ENCODE measurements around the gene ATP4B. TPM values are rescaled to one million over a fixed set of nuclear protein-coding genes. Genes with fewer than 3 reads are reported as not detected.
"Not testable (repeated sequence)": the region's sequence is repeated elsewhere in the genome, so short reads cannot be mapped to it uniquely, and the experiment has no call there.

The ATP4B gene
- total and polyA plus RNA-seq, 11 donors: not detected

DNA sequence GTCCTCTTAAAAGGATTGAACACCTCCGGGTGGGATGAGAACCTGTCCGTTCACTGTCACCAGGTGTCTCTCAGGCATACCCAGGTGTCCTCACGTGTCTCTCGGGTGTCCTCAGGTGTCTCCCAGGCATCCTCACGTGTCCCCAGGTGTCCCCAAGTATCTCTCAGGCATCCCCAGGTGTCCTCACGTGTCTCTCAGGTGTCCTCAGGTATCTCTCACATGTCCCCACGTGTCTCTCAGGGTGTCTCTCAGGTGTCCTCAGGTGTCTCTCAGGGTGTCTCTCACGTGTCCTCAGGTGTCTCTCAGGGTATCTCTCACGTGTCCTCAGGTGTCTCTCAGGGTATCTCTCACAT lies 33.8 kb downstream of the ATP4B start:
- 92 to 97% (median 95%) methylated on average over 9 of the region's 9 CpGs for WGBS, 4 donors
- no peak for ATAC-seq
- no peak overlapping the region for H3K4me3 ChIP-seq
- H3K4me1 ChIP-seq: no peaks in the 10 kb centered on the region
- H3K36me3 ChIP-seq: peaks cover 0 to 26% (median 7%) of the 10 kb centered on the region in 9 donors
- no peak for TF ChIP-seq POLR2A (IDR thresholded peaks at IDR 0.05)
- TF ChIP-seq, protein P1, sequence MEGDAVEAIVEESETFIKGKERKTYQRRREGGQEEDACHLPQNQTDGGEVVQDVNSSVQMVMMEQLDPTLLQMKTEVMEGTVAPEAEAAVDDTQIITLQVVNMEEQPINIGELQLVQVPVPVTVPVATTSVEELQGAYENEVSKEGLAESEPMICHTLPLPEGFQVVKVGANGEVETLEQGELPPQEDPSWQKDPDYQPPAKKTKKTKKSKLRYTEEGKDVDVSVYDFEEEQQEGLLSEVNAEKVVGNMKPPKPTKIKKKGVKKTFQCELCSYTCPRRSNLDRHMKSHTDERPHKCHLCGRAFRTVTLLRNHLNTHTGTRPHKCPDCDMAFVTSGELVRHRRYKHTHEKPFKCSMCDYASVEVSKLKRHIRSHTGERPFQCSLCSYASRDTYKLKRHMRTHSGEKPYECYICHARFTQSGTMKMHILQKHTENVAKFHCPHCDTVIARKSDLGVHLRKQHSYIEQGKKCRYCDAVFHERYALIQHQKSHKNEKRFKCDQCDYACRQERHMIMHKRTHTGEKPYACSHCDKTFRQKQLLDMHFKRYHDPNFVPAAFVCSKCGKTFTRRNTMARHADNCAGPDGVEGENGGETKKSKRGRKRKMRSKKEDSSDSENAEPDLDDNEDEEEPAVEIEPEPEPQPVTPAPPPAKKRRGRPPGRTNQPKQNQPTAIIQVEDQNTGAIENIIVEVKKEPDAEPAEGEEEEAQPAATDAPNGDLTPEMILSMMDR (IDR thresholded peaks at IDR 0.05): no peak
- no peaks in the 10 kb centered on the region for H3K27me3 ChIP-seq
- no peaks in the 10 kb centered on the region for H3K9me3 ChIP-seq
- intact Hi-C loops (cut with DNase I): no loop called here
- H3K27ac ChIP-seq: no peak overlapping the region
- DNase-seq: peak in 1 of 5 donors; percentile 13

DNA sequence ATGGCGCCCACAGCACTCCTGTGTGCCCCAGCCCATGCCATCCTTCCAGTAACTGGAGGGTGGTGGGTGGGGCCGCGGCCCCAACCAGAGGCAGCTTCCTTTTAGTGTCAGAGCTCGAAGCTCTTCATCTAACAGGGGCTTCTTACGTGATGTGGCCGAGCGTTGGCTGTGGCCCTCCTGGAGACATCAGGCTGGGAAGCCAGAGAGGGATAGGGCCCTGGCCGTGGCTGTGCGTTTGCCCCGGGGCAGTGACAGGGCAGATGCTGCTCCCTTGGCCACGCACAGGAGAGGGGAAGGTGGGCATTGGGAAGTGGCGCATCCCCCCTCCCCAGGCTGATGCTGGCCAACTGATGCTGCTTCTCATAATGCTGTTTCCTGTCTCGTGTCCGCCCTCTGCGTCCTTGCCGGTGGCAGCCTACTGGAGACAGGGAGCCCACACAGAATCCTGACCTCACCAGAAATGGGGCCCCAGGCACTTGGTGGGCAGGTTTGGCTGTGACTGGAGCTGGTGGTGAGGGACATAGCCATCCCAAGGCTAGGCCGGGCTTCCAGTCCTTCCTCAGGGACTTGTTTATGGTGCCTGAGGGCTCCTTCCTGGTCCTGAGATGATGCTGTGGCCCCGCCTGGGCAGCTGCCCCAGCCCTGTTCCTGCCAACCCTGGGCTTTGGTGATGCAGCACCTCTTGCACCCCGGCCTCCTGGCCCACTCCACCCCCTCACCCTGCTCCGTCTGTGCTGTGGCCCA lies 34.3 kb downstream of the ATP4B start:
- H3K4me3 ChIP-seq: no peak overlapping the region
- H3K36me3 ChIP-seq: peaks cover 0 to 22% (median 7%) of the 10 kb centered on the region in 9 donors
- WGBS, 4 donors: 89 to 97% (median 95%) methylated on average over 14 to 20 of the region's 20 CpGs
- no peaks in the 10 kb centered on the region for H3K9me3 ChIP-seq
- DNase-seq (peak in 1 of 5 donors; percentile 46), ATAC-seq (peak in 1 of 4 donors; percentile 29)
- H3K27ac ChIP-seq: no peak overlapping the region
- TF ChIP-seq POLR2A (IDR thresholded peaks at IDR 0.05): no peak
- TF ChIP-seq, protein P1 (IDR thresholded peaks at IDR 0.05): no peak
- H3K4me1 ChIP-seq: no peaks in the 10 kb centered on the region
- intact Hi-C loops (cut with DNase I): no loop called here
- no peaks in the 10 kb centered on the region for H3K27me3 ChIP-seq

DNA sequence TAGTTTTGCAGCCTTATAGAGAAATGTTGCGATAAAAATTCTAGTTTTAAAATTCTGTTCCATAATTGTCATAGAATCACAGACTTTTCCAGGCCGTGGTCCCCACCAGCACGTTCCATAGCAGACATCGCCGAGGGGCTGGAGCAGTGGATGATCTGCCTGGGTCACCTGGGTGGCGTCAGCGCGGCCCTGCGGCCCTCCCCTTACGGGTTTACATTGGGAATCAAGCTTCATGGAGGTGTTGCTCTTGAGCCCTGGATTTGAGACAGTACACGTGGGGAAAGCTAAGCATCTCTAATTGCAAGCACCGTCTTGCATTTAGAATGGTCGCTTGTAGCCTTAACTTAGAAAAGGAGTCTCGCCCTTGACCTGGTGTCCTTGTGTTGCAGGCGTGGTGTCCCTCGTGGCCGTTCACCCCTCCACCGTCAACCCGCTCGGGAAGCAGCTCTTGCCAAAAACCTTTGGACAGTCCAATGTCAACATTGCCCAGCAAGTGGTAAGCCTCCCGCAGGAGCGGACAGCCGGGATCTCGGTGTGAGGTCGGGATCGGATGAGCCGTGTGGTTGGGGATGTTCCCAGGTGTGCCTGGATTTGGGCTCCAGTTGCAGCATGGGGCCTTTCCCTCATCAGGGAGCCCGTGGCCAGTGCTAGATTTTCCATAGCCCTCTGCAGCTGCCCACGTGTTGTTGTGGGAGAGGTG lies 35.1 kb downstream of the ATP4B start:
- Histone ChIP-seq H3K36me3 (peaks cover 0 to 17% (median 7%) of the 10 kb centered on the region in 9 donors), H3K27me3 (no peaks in the 10 kb centered on the region), H3K27ac (no peak overlapping the region), H3K9me3 (no peaks in the 10 kb centered on the region), H3K4me1 (no peaks in the 10 kb centered on the region), H3K4me3 (no peak overlapping the region)
- 93 to 96% (median 95%) methylated on average over 27 to 29 of the region's 29 CpGs for WGBS, 4 donors
- DNase-seq (peak in 1 of 5 donors; percentile 42), ATAC-seq (peak in 1 of 4 donors; percentile 25)
- TF ChIP-seq, protein P1 (IDR thresholded peaks at IDR 0.05): no peak
- TF ChIP-seq POLR2A (IDR thresholded peaks at IDR 0.05): no peak
- intact Hi-C loops (cut with DNase I): no loop called here

DNA sequence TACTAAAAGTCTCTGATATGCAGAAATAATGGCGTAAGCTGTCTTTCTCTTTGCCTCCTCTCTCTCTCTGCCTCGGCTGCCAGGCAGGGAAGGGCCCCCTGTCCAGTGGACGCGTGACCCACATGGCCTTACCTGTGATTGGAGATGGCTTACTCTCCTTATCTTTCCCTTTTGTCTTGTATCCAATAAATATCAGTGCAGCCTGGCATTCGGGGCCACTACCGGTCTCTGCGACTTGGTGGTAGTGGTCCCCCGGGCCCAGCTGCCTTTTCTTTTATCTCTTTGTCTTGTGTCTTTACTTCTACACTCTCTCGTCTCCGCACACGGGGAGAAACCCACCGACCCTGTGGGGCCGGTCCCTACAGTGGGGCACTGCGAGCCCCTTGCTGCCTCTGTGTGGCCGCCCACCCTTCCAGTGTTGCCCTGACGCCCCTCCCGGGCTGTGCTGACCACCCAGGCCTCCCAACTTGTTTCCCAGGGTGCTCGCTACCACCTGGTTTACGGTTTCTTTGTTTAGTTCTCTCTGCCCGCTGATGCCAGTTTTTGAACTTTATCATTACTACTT lies 35.9 kb downstream of the ATP4B start:
- not testable (repeated sequence) for H3K9me3 ChIP-seq, ATAC-seq
- DNase-seq: peak in 1 of 5 donors; percentile 36

More for the DNA sequence above, 35.9 kb downstream of the ATP4B start:
- H3K4me1 ChIP-seq; H3K27me3 ChIP-seq; intact Hi-C loops (cut with DNase I); H3K4me3 ChIP-seq; H3K27ac ChIP-seq: not testable (repeated sequence)
- peaks cover 0 to 17% (median 7%) of the 10 kb centered on the region in 9 donors for H3K36me3 ChIP-seq
- 95 to 98% (median 96%) methylated on average over 20 of the region's 20 CpGs for WGBS, 4 donors
